HuH-7.5 (cell line): Measurements from ENCODE around the gene DYNLT4.
"Not testable (repeated sequence)": the region's sequence is repeated elsewhere in the genome, so short reads cannot be mapped to it uniquely, and the experiment has no call there.

Experiments
- DNase-seq: peaks from one replicate; pipeline ENCODE4 v3.0.0; 2011; ENCODE audit warnings: low spot score

Gene DYNLT4

DNA sequence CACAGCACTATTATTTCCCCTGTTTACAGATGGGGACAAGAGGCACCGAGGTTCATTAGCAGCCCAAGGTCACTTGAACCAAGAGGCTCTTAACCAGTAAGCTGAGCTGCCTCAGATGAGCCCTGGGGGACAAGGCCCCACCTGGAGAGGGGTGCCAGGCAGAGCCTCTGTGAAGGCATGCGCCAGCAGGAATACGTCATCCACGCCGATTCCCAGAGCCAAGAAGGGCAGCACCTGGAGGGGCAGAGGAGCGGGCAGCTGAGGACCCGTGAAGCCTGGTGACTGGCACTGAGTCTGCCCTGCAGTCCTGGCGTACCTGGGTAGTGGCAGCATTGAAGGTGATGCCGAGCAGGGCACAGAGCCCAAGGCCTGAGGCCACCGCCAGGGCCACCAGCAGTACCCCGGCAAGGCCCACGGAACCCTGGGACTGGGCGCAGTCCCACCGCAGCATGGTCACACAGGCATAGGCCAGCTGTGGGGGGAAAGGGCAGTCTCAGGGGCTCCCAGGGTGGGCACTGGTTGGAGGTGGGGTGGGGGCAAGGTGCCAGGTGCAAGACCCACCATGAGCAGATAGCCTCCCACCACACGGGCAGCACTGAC is 21.8 kb upstream of the DYNLT4 start:
- no peak for DNase-seq

DNA sequence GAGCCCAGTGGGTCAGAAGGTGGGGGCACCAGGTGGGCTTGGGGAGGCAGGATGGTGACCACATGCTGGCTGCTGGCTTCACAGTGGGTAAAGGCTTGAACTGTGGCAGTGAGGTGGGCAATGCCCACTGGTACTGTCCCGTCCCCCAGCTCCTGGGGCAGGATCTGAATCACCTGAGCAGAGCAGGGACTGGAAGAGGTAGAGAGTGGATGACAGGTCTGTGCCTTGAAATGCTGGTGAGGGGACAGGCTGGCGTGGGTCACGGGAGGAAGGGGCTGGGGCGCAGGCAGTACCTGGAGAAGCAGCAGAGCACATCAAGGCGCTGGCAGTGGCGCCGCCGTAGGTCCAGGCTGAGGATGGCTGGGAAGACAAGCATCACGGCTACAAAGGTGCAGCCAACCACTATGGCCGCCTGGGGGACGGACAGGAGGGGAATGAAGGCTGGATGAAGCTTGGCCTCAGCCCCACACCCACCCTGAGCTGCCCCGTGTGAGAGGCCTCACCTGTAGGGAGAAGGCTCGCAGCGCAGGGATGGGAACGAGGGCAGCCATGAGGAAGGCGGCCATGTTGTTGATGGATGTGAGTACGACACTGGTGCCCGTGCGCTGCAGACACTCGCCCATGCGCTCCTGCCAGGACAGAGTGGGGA is 21.0 kb upstream of the DYNLT4 start:
- DNase-seq, result no peak

- no peak for DNase-seq
These were observed 20.2 kb upstream of the DYNLT4 start for GRCh38 chr1:44827197-44828002.

GRCh38 chr1:44826375-44827196 is 19.4 kb upstream of the DYNLT4 start:
- no peak for DNase-seq

GRCh38 chr1:44824392-44824791 is 17.2 kb upstream of the DYNLT4 start:
- not testable (repeated sequence) for DNase-seq

DNA sequence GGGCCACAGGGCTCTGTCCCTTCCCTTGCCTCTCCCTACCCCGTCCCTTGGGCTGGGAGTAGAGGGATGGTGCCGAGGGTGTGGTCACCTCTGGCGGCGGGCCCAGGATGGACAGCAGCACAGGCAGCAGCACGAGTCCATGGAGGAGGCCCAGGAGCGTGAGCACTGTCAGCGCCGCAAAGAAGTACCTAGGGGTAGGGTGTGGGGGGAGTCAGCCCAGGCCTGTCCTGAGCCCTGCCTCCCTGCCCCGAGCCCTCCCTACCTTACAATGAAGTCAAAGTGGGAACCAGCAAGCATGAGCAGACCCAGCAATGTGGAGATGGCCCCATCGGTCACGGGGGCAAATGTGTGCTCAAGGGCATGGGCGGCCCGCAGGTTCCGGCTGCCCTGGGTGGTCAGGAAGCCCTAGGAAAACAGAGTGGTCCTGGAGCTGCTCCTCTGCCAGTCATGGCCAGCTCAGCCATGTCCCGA is 15.9 kb upstream of the DYNLT4 start:
- no peak for DNase-seq

- DNase-seq, result no peak
These were observed 15.1 kb upstream of the DYNLT4 start for GRCh38 chr1:44822131-44822701.

GRCh38 chr1:44821240-44821715 is 14.1 kb upstream of the DYNLT4 start:
- DNase-seq, result no peak

DNA sequence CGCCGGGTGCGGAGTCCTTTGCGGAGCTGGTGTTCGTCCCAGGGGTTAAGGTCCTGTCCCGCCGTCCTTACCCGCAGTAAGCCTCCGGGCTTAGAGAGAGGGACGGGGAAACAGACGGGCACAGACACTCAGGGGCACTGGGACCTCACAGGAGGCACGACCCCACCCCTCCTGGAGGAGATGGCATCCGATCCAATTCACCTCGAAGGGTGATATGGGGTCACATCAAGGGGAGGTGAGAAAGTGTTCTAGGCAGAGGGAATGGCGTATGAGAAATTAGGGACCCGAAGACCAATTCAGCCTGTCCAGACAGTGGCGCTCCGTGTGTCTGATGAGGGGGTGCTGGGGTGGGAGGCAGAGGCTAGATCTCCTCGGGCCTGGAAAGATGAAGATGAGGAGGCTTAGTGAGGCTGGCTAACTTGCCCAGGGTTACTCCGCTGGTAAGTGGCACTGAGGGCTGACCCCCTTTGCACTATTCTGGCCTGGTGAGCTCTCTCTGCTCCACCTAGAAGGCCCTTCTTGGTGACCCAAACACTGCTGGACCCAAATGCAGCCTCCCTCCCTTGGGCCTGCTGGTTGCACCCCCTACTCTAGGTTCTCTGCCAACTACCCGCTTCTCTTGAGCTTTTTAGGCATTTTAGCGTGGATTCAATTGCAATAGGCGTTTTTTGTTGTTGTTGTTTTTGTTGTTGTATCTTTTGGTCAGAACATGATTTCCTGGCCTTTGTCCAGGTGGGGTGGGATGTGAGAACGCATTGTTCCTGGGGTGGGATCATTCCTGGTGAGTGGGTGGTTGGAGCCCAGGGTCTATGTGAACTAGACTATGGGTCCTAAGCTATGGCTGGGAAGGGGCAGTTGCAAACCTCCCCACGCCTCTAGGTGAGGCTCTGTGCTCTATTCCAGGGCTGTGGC is 13.4 kb upstream of the DYNLT4 start:
- DNase-seq, result no peak

GRCh38 chr1:44819608-44820327 is 12.6 kb upstream of the DYNLT4 start:
- DNase-seq, result peak; percentile 88

DNA sequence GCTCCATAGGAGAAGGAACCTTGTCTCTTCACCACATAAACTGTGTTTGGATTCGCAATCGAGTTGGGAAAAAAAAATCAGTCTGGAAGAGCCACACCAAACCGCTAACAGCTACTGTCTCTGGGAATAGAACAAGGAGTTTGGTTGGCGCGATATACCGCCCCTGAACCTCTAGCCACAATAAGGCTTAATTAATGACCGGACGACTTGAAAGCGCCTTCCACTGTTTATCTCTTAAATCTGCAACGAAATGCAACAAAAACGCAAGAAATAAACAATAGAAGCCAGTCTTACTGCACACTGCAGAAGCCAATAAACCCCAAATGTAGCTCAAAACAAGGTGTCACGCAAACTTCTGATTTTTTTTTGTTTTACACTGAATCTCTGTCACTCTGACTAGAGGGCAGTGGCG is 12.1 kb upstream of the DYNLT4 start:
- DNase-seq, result no peak

DNA sequence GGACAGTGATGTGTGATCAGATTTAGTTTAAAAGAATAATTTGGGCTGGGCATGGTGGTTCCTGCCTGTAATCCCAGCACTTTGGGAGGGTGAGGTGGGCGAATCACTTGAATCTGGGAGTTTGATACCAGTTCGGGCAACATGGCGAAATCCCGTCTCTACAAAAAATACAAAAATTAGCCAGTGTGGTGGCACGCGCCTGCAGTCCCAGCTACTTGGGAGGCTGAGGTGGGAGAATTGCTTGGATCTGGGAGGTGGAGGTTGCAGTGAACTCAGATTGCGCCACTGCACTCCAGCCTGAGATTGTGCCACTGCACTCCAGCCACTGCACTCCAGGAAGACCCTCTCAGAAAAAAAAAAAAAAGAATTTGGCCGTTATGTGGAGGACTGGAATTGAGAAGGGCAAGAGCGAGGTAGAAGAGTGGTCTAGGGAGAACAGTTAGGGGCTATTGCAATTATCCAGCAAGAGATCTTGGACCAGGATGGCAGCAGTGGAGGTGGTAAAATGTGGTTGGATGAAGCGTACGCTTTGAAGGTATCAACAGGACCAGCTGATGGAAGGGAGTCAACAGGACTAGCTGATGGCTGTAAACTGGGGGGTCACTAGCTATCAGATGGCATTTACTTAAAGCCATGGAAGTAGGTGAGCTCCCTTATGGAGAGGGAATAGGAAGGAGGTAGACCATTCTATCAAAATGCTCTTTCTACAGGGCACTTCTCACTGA is 10.8 kb upstream of the DYNLT4 start:
- no peak for DNase-seq

DNA sequence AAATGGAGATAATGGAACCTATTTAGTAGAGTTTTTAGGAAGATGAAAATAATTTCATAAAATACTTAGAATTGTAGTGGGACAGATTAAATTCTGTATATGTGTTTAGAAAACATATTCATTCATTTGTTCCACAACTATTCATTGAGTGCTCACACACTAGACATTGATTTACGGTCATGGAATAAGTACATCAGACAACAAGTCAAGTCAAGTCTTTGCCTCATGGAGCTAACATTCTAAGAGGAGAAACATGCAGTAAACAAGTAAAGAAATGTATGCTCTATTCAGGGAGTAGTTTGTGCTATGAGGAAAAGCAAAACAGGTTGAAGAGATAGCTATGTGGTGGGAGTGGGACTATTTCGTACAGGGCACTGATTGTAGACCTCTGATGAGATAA is 10.2 kb upstream of the DYNLT4 start:
- DNase-seq, result no peak

DNA sequence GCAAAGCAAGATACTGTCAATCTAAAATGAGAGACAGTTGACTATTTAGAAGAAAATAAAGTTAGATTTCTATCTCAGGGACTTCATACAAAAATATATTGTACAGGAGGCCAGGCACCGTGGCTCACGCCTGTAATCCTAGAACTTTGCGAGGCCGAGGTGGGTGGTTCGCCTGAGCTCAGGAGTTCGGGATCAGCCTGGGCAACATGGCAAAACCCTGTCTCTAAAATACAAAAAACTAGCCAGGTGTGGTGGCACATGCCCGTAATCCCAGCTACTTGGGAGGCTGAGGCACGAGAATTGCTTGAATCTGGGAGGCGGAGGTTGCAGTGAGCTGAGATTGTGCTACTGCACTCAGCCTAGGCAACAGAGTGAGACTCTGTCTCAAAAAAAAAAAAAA is 8.8 kb upstream of the DYNLT4 start:
- not testable (repeated sequence) for DNase-seq

GRCh38 chr1:44812822-44813543 is 5.8 kb upstream of the DYNLT4 start:
- DNase-seq, result no peak

- no peak for DNase-seq
These were observed 4.1 kb upstream of the DYNLT4 start for GRCh38 chr1:44811234-44811633.

DNA sequence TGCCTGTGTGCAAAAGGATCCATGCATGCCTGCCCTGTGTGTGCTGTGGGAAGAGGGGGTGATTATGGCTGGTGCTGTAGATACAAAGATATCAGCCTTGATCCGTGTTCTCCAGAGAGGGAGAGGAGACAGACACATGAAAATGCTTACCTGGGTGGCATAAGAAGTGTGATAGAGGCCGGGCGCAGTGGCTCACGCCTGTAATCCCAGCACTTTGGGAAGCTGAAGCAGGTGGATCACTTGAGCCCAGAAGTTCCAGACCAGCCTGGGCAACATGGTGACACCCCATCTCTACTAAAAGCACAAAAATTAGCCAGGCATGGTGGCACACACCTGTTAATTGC is 3.6 kb upstream of the DYNLT4 start:
- DNase-seq, result not testable (repeated sequence)

GRCh38 chr1:44810101-44810761 is 3.1 kb upstream of the DYNLT4 start:
- no peak for DNase-seq
